A549 (cell line): ENCODE measurements around the gene GTPBP2. TPM values are rescaled to one million over a fixed set of nuclear protein-coding genes. Genes with fewer than 3 reads are reported as not detected.

Experiments used
- ATAC-seq, 2 experiments: fragments of 200-7000 bp in 1 of 2; fragments of >200 bp in 1 of 2; cut with Nextera tagmentation in 1 of 2; cut with Tn5 transposase in 1 of 2; 3 replicates each; pipeline versions ENCODE4 v1.8.0 to v1.9.1; 2018 to 2020; ENCODE audit warnings: mild to moderate bottlenecking in 1 of 2, moderate library complexity in 1 of 2
- CTCF ChIA-PET: fragments of 300-600 bp; sonication (Branson Sonifier 250); formaldehyde crosslinking; extraction: SDS; loops from one replicate; lab custom pipeline; 2021; ENCODE audit warnings: antibody characterized with exemption, inconsistent platforms; lab: Yijun Ruan, JAX
- POLR2A ChIA-PET: fragments of 350-600 bp; formaldehyde crosslinking; extraction: SDS; loops from one replicate; lab custom pipeline; 2021; ENCODE audit warnings: antibody characterized with exemption, inconsistent platforms; lab: Yijun Ruan, JAX
- DNase-seq, 2 experiments: peaks; one replicate each; pipeline versions ENCODE4 v3.0.0 to v3.0.0-alpha.2; 2011 to 2016; ENCODE audit warnings: low read depth in 1 of 2, low spot score in 1 of 2
- FAIRE-seq: peaks from 2 replicates; lab custom pipeline; 2011; peaks lifted over from hg19 to GRCh38; lab: Jason Lieb, UNC
- H3K27ac ChIP-seq, 2 experiments: fragments of >200 bp; sonication (Bioruptor Twin); formaldehyde crosslinking; 3 replicates each; pipeline ENCODE4 v1.5.1; 2016 to 2017
- H3K4me1 ChIP-seq: fragments of >200 bp; sonication (Bioruptor Twin); formaldehyde crosslinking; 3 replicates; pipeline ENCODE4 v1.6.1; 2016
- H3K4me2 ChIP-seq: fragments of >200 bp; sonication (Bioruptor Twin); formaldehyde crosslinking; 3 replicates; pipeline ENCODE4 v1.6.1; 2016
- H3K4me3 ChIP-seq: fragments of >200 bp; sonication (Bioruptor Twin); formaldehyde crosslinking; 3 replicates; pipeline ENCODE4 v1.5.1; 2016
- H3K9me3 ChIP-seq: fragments of >200 bp; sonication (Bioruptor Twin); formaldehyde crosslinking; 3 replicates; pipeline ENCODE4 v1.6.1; 2016
- ATOH8 ChIP-seq: fragments of 250-450 bp; sonication (Bioruptor Pico); IDR thresholded peaks from 2 replicates; pipeline ENCODE4 v1.5.0; 2020; ENCODE audit warnings: low read depth, mild to moderate bottlenecking, moderate library complexity
- BCL3 ChIP-seq: fragments of >200 bp; sonication (Bioruptor Twin); formaldehyde crosslinking; IDR thresholded peaks from 3 replicates; pipeline ENCODE4 v1.6.1; 2016
- BHLHE40 ChIP-seq: IDR thresholded peaks from 2 replicates; pipeline ENCODE4 v1.6.1; 2012; ENCODE audit warnings: low read depth, low read length, inconsistent platforms
- CBX2 ChIP-seq: fragments of 200-600 bp; sonication (generic); IDR thresholded peaks from 2 replicates; pipeline ENCODE4 v1.6.1; 2016; ENCODE audit warnings: low read depth, mild to moderate bottlenecking, borderline replicate concordance
- CBX8 ChIP-seq: fragments of 200-600 bp; sonication (generic); IDR thresholded peaks from 2 replicates; pipeline ENCODE4 v1.6.1; 2016
- CHD2 ChIP-seq: fragments of 150-350 bp; IDR thresholded peaks from 2 replicates; pipeline ENCODE4 v1.6.1; 2014; ENCODE audit warnings: low read length; ENCODE audit not compliant: partially characterized antibody
- E2F6 ChIP-seq: IDR thresholded peaks from 2 replicates; pipeline ENCODE4 v1.6.1; 2012; ENCODE audit warnings: low read depth, borderline replicate concordance
- EHF ChIP-seq: fragments of 250-450 bp; sonication (Bioruptor Pico); IDR thresholded peaks from 2 replicates; pipeline ENCODE4 v1.5.0; 2020; ENCODE audit warnings: mild to moderate bottlenecking
- ESRRA ChIP-seq: fragments of 150-350 bp; IDR thresholded peaks from 2 replicates; pipeline ENCODE4 v1.6.1; 2014; ENCODE audit warnings: mild to moderate bottlenecking, low read length, borderline replicate concordance
- FOSB ChIP-seq: fragments of 250-450 bp; sonication (Bioruptor Pico); IDR thresholded peaks from 2 replicates; pipeline ENCODE4 v1.5.0; 2020; ENCODE audit warnings: mild to moderate bottlenecking, moderate library complexity
- FOXS1 ChIP-seq: fragments of 250-450 bp; sonication (Bioruptor Pico); IDR thresholded peaks from 2 replicates; pipeline ENCODE4 v1.5.0; 2020; ENCODE audit warnings: mild to moderate bottlenecking, moderate library complexity
- HOXB13 ChIP-seq: fragments of 250-450 bp; sonication (Bioruptor Pico); IDR thresholded peaks from 2 replicates; pipeline ENCODE4 v1.5.0; 2020; ENCODE audit warnings: low read depth, mild to moderate bottlenecking, moderate library complexity
- JUN ChIP-seq, 2 experiments: fragments of >200 bp; sonication (Bioruptor Twin); formaldehyde crosslinking; IDR thresholded peaks; 2 replicates in 1 of 2; 3 replicates in 1 of 2; pipeline ENCODE4 v1.6.1; 2016 to 2017
- KDM1A ChIP-seq: fragments of 200-600 bp; sonication (generic); IDR thresholded peaks from 2 replicates; pipeline ENCODE4 v1.6.1; 2016; ENCODE audit warnings: low read depth, mild to moderate bottlenecking
- MAX ChIP-seq: IDR thresholded peaks from 2 replicates; pipeline ENCODE4 v1.6.1; 2012
- NPAS2 ChIP-seq: fragments of 250-450 bp; sonication (Bioruptor Pico); IDR thresholded peaks from 2 replicates; pipeline ENCODE4 v1.8.0; 2022; ENCODE audit warnings: mild to moderate bottlenecking, moderate library complexity, borderline replicate concordance
- NR3C1 ChIP-seq: fragments of >200 bp; sonication (Bioruptor Twin); formaldehyde crosslinking; IDR thresholded peaks from 3 replicates; pipeline ENCODE4 v1.6.1; 2017
- PHF8 ChIP-seq: fragments of 200-600 bp; sonication (generic); IDR thresholded peaks from 2 replicates; pipeline ENCODE4 v1.6.1; 2016; ENCODE audit warnings: low read depth, mild to moderate bottlenecking, antibody characterized with exemption, moderate library complexity, borderline replicate concordance
- POLR2A ChIP-seq: IDR thresholded peaks from 2 replicates; pipeline ENCODE4 v1.6.1; 2012; ENCODE audit warnings: mild to moderate bottlenecking, low read length
- POLR2AphosphoS2 ChIP-seq: conservative IDR thresholded peaks from 2 replicates; pipeline ENCODE4 v1.6.1; 2012; ENCODE audit warnings: low read length, improper control_type of control experiment, inconsistent platforms
- RAD21 ChIP-seq, 2 experiments: fragments of >200 bp in 1 of 2; sonication (Bioruptor Twin) in 1 of 2; formaldehyde crosslinking in 1 of 2; IDR thresholded peaks in 1 of 2; conservative IDR thresholded peaks in 1 of 2; 2 replicates in 1 of 2; 3 replicates in 1 of 2; pipeline ENCODE4 v1.6.1; 2012 to 2018; ENCODE audit warnings: inconsistent platforms in 1 of 2
- RNF2 ChIP-seq: fragments of 200-600 bp; sonication (generic); IDR thresholded peaks from 2 replicates; pipeline ENCODE4 v1.6.1; 2016; ENCODE audit warnings: low read depth, mild to moderate bottlenecking, antibody characterized with exemption, moderate library complexity, borderline replicate concordance
- TFCP2L1 ChIP-seq: fragments of 250-450 bp; sonication (Bioruptor Pico); IDR thresholded peaks from 2 replicates; pipeline ENCODE4 v1.5.0; 2021; ENCODE audit warnings: mild to moderate bottlenecking
- ZSCAN20 ChIP-seq: fragments of 250-450 bp; sonication (Bioruptor Pico); IDR thresholded peaks from 2 replicates; pipeline ENCODE4 v1.8.0; 2022; ENCODE audit warnings: mild to moderate bottlenecking, moderate library complexity
- WGBS: methylation state at CpG from one replicate; pipeline ENCODE4 v1.1.6; 2017; ENCODE audit errors: missing lambda C conversion rate; 5-methylcytosine and 5-hydroxymethylcytosine counted together
- polyA plus RNA-seq, 4 experiments: library from polyadenylated mRNA; depleted of rRNA in 3 of 4; stranded (reverse); fragments of >200 nt; fragmentation: RNase III in 1 of 4; extraction: RNeasy Plus Mini Kit Qiagen cat#74134 plus additional on column Dnase treatment in 1 of 4; gene quantifications; 2 replicates in 3 of 4; 3 replicates in 1 of 4; pipeline ENCODE4 v1.2.3, GENCODE V29; 2011 to 2017

GTPBP2 gene
- polyA plus RNA-seq, 2 of the 4 experiments (the other 2 are of a cell fraction): 28.9 to 59.6 TPM

- TF ChIP-seq RAD21 (conservative IDR thresholded peaks at IDR 0.05 in 1 of 2, IDR thresholded peaks at IDR 0.05 in 1 of 2) (no peak), CBX2 (no peak)
Observed at GRCh38 chr6:43578748-43579147, 50.3 kb downstream of the GTPBP2 start (continued).

GRCh38 chr6:43575772-43576551 lies 53.1 kb downstream of the GTPBP2 start, which contains the start of the genes POLH and XPO5:
Gene POLH, plus strand, starts transcription at chr6:43576185. Its CDS starts 6,135 bp downstream, at chr6:43582320.
Gene XPO5, minus strand, starts transcription at chr6:43576038. Its CDS starts 174 bp downstream, at chr6:43575864.
- WGBS: 0% methylated on average over 32 of the region's 76 CpGs
- FAIRE-seq: no peak
- POLR2A ChIA-PET: interaction anchor here (0.6 to 1.9 kb wide), 3 partner anchors 52 to 830 kb away, joined by 3 to 7 read pairs (median 4); partner anchors contain the start of genes GTPBP2 and TBCC

GRCh38 chr6:43575105-43575771 lies 53.8 kb downstream of the GTPBP2 start:
- ChIA-PET POLR2A (interaction anchor here (0.6 to 1.9 kb wide), 3 partner anchors 51 to 829 kb away, joined by 3 to 7 read pairs (median 4); partner anchors contain the start of genes GTPBP2 and TBCC), CTCF (interaction anchor here (0.6 to 0.7 kb wide), 2 partner anchors 25 to 50 kb away, joined by 4 read pairs; no protein-coding TSS in a partner anchor)
- FAIRE-seq: no peak

More at GRCh38 chr6:43575772-43576551, 53.1 kb downstream of the GTPBP2 start, which contains the start of the genes POLH and XPO5:
- H3K4me3 ChIP-seq: peak within 1 kb of the TSS; percentile 62
- peak; percentile 72 to 91 for DNase-seq
- peak within 1 kb of the TSS; percentile 80 to 98 for H3K27ac ChIP-seq
- H3K4me1 ChIP-seq: peaks cover 27% of the 10 kb centered on the region; the same call in 2 of the 3 replicates
- CTCF ChIA-PET: interaction anchor here (0.6 to 0.7 kb wide), 2 partner anchors 25 to 51 kb away, joined by 4 read pairs; no protein-coding TSS in a partner anchor
- H3K9me3 ChIP-seq: no peaks in the 10 kb centered on the region
- peak; percentile 96 for TF ChIP-seq POLR2A
- TF ChIP-seq BHLHE40: no peak
- peak; percentile 63; the same call in 2 of the 3 replicates for TF ChIP-seq BCL3
- TF ChIP-seq NR3C1: no peak
- TF ChIP-seq MAX: peak; percentile 52
- TF ChIP-seq CHD2: no peak
- no peak for TF ChIP-seq POLR2AphosphoS2
- no peak for TF ChIP-seq CBX8
- no peak for TF ChIP-seq ZSCAN20 (CRISPR knock-in tag)
- TF ChIP-seq NPAS2: no peak
- peak; percentile 50; the same call in 1 of the 2 replicates for TF ChIP-seq PHF8
- TF ChIP-seq TFCP2L1 (CRISPR knock-in tag): no peak
- TF ChIP-seq JUN (IDR thresholded peaks at IDR 0.05): peak; percentile 53 to 78; a peak in 4 of 5 replicates
- TF ChIP-seq ESRRA: no peak
- TF ChIP-seq HOXB13 (CRISPR knock-in tag): no peak
- no peak for TF ChIP-seq FOXS1 (CRISPR knock-in tag)
- no peak for TF ChIP-seq E2F6
- no peak for TF ChIP-seq FOSB (CRISPR knock-in tag)
- TF ChIP-seq, all 56 proteins: peak for 5
- peak; percentile 95 to 98 for ATAC-seq
- peak within 1 kb of the TSS; percentile 90 for H3K4me2 ChIP-seq

More at GRCh38 chr6:43575105-43575771, 53.8 kb downstream of the GTPBP2 start:
- H3K9me3 ChIP-seq: no peaks in the 10 kb centered on the region
- H3K27ac ChIP-seq: peak overlapping the region; percentile 80 to 98
- WGBS: 2% methylated on average over 38 of the region's 38 CpGs
- peak overlapping the region; percentile 62 for H3K4me3 ChIP-seq
- DNase-seq (peak in 1 of 2 experiments; percentile 21), ATAC-seq (peak; percentile 70 to 78)
- peak overlapping the region; percentile 73 for H3K4me2 ChIP-seq
- TF ChIP-seq EHF (no peak), KDM1A (no peak), RNF2 (no peak), ATOH8 (CRISPR knock-in tag) (no peak), MAX (peak; percentile 44; the same call in 1 of the 2 replicates)
- peaks cover 27% of the 10 kb centered on the region; the same call in 2 of the 3 replicates for H3K4me1 ChIP-seq
